ENCODE results near the gene NFIX.

Gene NFIX

GRCh38 chr19:13001166-13001501 lies 5.9 kb downstream of the NFIX start:
- H3K9me3 ChIP-seq (ENCODE audit: insufficient read depth, low read length), result no peaks in the 10 kb centered on the region
- no peaks in the 10 kb centered on the region for H3K4me1 ChIP-seq (ENCODE audit: low read length)
- H2AFZ ChIP-seq (ENCODE audit: low read depth, low read length), result no peak overlapping the region
- H3K4me3 ChIP-seq (ENCODE audit: low read length), result no peak overlapping the region
- no peaks in the 10 kb centered on the region for H3K36me3 ChIP-seq (replicated peaks; ENCODE audit: low read depth, low read length)
- no peaks in the 10 kb centered on the region for H3K79me2 ChIP-seq (ENCODE audit: low read length)
- no peak overlapping the region for H3K4me2 ChIP-seq (ENCODE audit: low read length)
- H3K27ac ChIP-seq (ENCODE audit: low read length), result no peak overlapping the region
- no peaks in the 10 kb centered on the region for H3K27me3 ChIP-seq (ENCODE audit: low read depth, low read length)
- H4K20me1 ChIP-seq (ENCODE audit: insufficient read depth, low read length), result no peaks in the 10 kb centered on the region
- TF ChIP-seq CTCF (IDR thresholded peaks at IDR 0.05; ENCODE audit: low read depth, low read length) (no peak), EZH2phosphoT487 (IDR thresholded peaks at IDR 0.05; ENCODE audit: low read depth) (no peak)
- no peak overlapping the region for H3K9ac ChIP-seq (ENCODE audit: low read length)

DNA sequence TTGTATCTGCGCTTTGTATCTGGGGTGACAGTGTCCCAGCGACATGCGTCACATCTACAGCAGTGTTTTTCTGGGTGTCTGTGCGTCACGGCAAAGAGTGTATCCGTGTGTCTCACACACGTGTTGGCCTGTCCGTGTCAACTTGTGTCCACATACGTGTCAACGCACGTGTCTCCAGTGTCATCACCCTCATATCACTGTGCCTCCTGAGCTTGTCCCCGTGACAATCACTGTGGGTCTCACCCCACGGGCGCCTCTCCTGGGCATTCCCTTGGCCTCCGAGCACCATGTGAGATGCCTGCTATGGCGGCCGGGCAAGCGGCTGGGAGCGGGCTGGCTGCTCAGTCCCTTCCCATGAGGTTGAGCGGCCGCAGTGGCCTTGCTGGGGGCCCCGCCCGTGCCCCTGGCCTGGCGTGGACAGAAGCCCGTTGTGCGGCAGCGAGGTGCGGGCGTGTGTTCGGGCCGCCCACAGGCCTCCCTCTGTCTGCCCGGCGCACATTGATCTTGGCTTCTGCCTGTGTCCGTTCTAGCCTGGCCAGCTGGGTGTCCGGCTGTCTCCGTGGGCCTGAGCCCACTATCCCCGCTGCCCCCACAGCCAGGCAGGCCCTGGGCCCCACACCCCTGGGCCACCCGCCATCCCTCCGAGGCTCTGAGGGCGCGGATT lies 6.4 kb downstream of the NFIX start:
- Histone ChIP-seq H4K20me1 (ENCODE audit: insufficient read depth, low read length) (no peaks in the 10 kb centered on the region), H3K9ac (ENCODE audit: low read length) (no peak overlapping the region), H2AFZ (ENCODE audit: low read depth, low read length) (no peak overlapping the region), H3K79me2 (ENCODE audit: low read length) (no peaks in the 10 kb centered on the region), H3K27me3 (ENCODE audit: low read depth, low read length) (no peaks in the 10 kb centered on the region), H3K4me2 (ENCODE audit: low read length) (no peak overlapping the region), H3K4me3 (ENCODE audit: low read length) (no peak overlapping the region), H3K9me3 (ENCODE audit: insufficient read depth, low read length) (no peaks in the 10 kb centered on the region), H3K27ac (ENCODE audit: low read length) (no peak overlapping the region), H3K4me1 (ENCODE audit: low read length) (no peaks in the 10 kb centered on the region), H3K36me3 (replicated peaks; ENCODE audit: low read depth, low read length) (no peaks in the 10 kb centered on the region)
- TF ChIP-seq EZH2phosphoT487 (IDR thresholded peaks at IDR 0.05; ENCODE audit: low read depth) (no peak), CTCF (IDR thresholded peaks at IDR 0.05; ENCODE audit: low read depth, low read length) (no peak)

DNA sequence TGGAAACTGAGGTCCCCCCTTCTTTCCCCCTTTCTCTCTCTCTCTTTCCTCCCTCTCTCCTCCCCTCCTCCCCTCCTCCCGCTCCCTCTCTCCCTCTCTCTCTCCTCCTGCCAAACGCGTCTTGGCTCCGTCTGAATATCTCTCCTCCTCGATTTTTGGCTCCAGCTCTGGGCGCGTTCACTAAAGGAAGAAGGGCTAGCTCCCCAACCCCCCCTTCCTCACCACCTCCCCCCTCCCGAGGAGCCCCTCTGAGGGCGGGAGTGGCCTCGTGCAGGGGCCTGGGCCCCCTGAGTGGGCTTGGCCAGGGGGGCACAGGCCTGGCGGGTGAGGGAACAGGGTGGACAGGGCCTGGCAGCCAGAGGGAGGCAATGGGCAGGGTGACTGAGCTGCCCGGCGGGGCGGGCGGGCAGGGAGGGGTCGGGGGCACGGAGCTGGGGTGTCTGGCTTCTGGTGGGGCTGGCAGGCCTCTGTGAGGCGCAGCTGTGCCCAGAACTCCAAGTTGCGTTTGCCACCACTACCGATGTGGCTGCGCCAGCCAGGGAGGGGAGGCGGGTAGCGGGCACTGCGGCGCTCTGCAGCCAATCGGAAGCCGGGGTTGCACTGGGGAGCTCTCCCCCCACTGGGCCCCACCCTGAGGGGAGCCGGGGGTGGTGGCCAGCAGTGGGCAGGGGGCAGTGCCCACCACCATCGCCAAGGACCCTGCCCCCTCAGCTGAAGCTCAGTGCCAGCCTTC lies 7.1 kb downstream of the NFIX start:
- no peaks in the 10 kb centered on the region for H4K20me1 ChIP-seq (ENCODE audit: insufficient read depth, low read length)
- H3K27ac ChIP-seq (ENCODE audit: low read length), result no peak overlapping the region
- H3K9me3 ChIP-seq (ENCODE audit: insufficient read depth, low read length), result no peaks in the 10 kb centered on the region
- H3K4me3 ChIP-seq (ENCODE audit: low read length), result no peak overlapping the region
- no peak overlapping the region for H2AFZ ChIP-seq (ENCODE audit: low read depth, low read length)
- H3K79me2 ChIP-seq (ENCODE audit: low read length), result no peaks in the 10 kb centered on the region
- no peaks in the 10 kb centered on the region for H3K36me3 ChIP-seq (replicated peaks; ENCODE audit: low read depth, low read length)
- no peaks in the 10 kb centered on the region for H3K4me1 ChIP-seq (ENCODE audit: low read length)
- H3K4me2 ChIP-seq (ENCODE audit: low read length), result no peak overlapping the region
- no peaks in the 10 kb centered on the region for H3K27me3 ChIP-seq (ENCODE audit: low read depth, low read length)
- TF ChIP-seq CTCF (IDR thresholded peaks at IDR 0.05; ENCODE audit: low read depth, low read length), result no peak
- TF ChIP-seq EZH2phosphoT487 (IDR thresholded peaks at IDR 0.05; ENCODE audit: low read depth), result no peak
- no peak overlapping the region for H3K9ac ChIP-seq (ENCODE audit: low read length)

DNA sequence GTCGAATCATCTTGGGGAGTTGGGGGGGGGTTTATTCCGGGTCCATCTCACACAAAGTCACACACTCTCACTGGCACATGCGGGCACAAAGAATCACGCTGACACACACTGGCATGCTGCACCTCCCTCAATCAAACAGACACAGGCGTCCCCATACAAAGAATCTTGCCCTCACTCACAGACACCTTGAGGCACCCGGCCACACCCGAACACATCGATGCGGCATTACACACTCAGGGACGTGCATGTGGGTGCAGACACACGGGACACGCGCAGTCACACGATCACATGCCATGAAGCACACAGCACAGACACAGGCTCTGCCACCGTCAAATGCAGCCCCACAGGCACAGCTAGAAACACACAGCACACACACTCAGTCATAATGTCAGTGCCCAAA lies 7.8 kb downstream of the NFIX start:
- H3K9me3 ChIP-seq (ENCODE audit: insufficient read depth, low read length), result no peaks in the 10 kb centered on the region
- H2AFZ ChIP-seq (ENCODE audit: low read depth, low read length), result no peak overlapping the region
- H3K27ac ChIP-seq (ENCODE audit: low read length), result no peak overlapping the region
- H3K4me1 ChIP-seq (ENCODE audit: low read length), result no peaks in the 10 kb centered on the region
- no peaks in the 10 kb centered on the region for H4K20me1 ChIP-seq (ENCODE audit: insufficient read depth, low read length)
- no peaks in the 10 kb centered on the region for H3K36me3 ChIP-seq (replicated peaks; ENCODE audit: low read depth, low read length)
- TF ChIP-seq EZH2phosphoT487 (IDR thresholded peaks at IDR 0.05; ENCODE audit: low read depth) (no peak), CTCF (IDR thresholded peaks at IDR 0.05; ENCODE audit: low read depth, low read length) (no peak)
- H3K4me2 ChIP-seq (ENCODE audit: low read length), result no peak overlapping the region
- H3K27me3 ChIP-seq (ENCODE audit: low read depth, low read length), result no peaks in the 10 kb centered on the region
- H3K79me2 ChIP-seq (ENCODE audit: low read length), result no peaks in the 10 kb centered on the region
- H3K9ac ChIP-seq (ENCODE audit: low read length), result no peak overlapping the region
- H3K4me3 ChIP-seq (ENCODE audit: low read length), result no peak overlapping the region

Data from OCI-LY3 (cell line).